Measurements from ENCODE around the gene PIK3R4.
A peak's percentile ranks its signal among the peaks of the same experiment; 100 is the strongest.

Gene PIK3R4

DNA sequence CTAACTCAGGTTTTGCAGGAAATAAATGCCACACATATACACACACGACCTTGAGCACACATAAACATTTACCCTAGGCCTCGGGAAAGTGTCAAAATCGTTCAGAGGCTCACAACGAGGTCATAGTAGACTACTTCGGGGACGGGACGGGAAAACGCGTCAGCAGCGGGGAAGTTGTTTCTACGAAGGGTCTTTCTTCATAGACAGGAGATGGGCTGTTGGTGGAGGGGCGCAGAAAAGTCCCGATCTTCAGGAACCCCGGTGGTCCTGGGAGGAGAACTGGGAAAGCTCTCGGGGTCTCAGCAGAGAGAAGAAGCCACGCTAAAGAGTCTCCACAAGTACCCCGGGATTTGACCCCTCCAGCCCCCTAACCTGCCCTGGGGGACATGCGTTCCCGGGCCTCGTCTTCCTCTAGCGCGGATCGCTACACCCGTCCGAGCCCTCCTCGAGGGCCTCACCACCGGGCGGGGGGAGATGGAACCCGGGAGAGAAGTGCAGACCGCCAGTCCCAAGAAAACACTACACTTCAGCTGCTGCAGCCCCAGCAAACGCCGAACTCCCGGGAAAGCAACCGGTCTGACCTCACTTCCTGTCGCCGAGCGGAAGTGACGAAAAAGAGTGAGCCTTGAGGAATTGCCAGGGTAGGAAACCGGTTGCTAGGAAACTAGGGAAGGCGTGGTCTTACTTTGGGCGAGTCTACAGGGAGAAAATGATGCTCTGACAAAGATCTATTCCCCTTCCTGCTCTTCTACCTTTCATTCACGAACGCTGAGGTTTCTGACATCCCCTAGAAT is at the start of gene PIK3R4:
TSS of gene PIK3R4 (minus strand) at position 584 of the 794 bp plus-strand sequence. CDS start 1,611 bp downstream, outside the sequence.
- peak; percentile 79 to 83 for DNase-seq (ENCODE audit: low read depth in 1 of 2, low spot score in 1 of 2)

- no peak for DNase-seq (ENCODE audit: low read depth in 1 of 2, low spot score in 1 of 2)
These were observed 48.8 kb upstream of the PIK3R4 start for GRCh38 chr3:130795396-130795795.

- no peak for DNase-seq (ENCODE audit: low read depth in 1 of 2, low spot score in 1 of 2)
These were observed 45.6 kb upstream of the PIK3R4 start for GRCh38 chr3:130792246-130792645.

GRCh38 chr3:130789782-130790322 is 43.2 kb upstream of the PIK3R4 start:
- no peak for DNase-seq (ENCODE audit: low read depth in 1 of 2, low spot score in 1 of 2)

GRCh38 chr3:130787422-130788068 is 40.9 kb upstream of the PIK3R4 start:
- no peak for DNase-seq (ENCODE audit: low read depth in 1 of 2, low spot score in 1 of 2)

DNA sequence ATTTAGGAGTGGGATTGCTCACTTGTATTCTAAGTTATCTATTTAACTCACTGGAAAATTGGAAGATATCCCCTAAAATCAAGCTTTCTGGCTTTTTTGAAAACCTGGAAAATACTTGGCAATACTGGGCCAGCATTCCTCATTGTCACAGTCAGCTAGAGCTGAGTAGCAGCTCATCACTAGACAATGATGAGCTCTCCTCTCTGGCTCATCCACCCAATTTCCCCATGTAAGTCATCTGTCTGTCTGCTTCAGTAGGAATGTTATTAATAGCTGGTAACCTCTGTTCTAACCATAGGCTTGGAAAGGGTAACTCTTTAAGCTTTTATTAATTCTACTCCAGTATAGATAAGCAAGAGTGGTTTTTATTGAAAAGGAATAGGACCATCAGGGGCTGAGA is 39.7 kb upstream of the PIK3R4 start:
- DNase-seq (ENCODE audit: low read depth in 1 of 2, low spot score in 1 of 2) = no peak

GRCh38 chr3:130783629-130784028 is 37.0 kb upstream of the PIK3R4 start:
- DNase-seq (ENCODE audit: low read depth in 1 of 2, low spot score in 1 of 2) = no peak

- no peak for DNase-seq (ENCODE audit: low read depth in 1 of 2, low spot score in 1 of 2)
These were observed 32.9 kb upstream of the PIK3R4 start for GRCh38 chr3:130779486-130779885.

- no peak for DNase-seq (ENCODE audit: low read depth in 1 of 2, low spot score in 1 of 2)
These were observed 32.4 kb upstream of the PIK3R4 start for GRCh38 chr3:130779031-130779430.

DNA sequence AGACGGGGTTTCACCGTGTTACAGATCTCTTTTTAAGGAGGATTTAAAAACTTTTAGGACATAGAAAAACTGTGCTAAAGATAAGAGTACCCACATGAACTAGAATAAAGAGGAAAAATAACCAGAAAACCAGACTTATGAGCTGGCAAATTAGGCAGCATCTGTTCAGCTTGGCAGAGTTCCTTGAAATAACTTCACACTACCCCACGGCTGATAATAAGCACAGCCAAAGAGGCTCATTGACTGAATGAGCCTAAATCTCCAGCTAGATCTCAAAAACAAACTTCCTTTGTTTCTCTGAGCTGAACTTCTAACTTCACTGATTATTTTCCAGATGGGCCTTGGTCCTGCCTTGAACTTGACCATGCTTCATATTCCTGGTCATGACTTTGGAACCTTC is 26.7 kb upstream of the PIK3R4 start:
- DNase-seq (ENCODE audit: low read depth in 1 of 2, low spot score in 1 of 2) = no peak

GRCh38 chr3:130772129-130772528 is 25.5 kb upstream of the PIK3R4 start:
- no peak for DNase-seq (ENCODE audit: low read depth in 1 of 2, low spot score in 1 of 2)

GRCh38 chr3:130770644-130771043 is 24.0 kb upstream of the PIK3R4 start:
- no peak for DNase-seq (ENCODE audit: low read depth in 1 of 2, low spot score in 1 of 2)

DNA sequence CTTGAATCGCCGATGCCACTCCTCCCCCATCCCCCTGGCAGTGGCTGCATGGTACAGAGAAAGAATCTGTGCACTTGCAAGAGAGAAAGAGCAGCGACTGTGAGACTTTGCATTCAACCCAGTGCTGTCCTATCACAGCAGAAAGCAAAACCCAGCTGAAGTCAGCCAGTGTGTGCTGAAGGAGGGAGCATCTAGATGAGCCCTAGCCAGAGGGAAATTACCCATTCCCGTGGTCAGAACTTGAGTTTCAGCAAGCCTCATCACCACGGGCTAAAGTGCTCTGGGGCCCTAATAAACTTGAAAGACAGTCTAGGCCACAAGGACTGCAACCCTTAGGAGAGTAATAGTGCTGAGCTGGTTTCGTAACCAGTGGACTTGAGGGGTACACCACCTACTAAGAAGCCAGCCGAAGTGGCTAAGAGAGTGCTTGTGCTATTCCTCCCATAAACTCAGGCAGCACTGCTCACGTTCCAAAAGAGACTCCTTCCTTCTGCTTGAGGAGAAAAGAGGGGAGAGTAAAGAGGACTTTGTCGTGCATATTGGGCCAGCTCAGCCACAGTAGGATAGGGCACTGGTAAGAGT is 15.2 kb upstream of the PIK3R4 start:
- DNase-seq (ENCODE audit: low read depth in 1 of 2, low spot score in 1 of 2) = no peak

DNA sequence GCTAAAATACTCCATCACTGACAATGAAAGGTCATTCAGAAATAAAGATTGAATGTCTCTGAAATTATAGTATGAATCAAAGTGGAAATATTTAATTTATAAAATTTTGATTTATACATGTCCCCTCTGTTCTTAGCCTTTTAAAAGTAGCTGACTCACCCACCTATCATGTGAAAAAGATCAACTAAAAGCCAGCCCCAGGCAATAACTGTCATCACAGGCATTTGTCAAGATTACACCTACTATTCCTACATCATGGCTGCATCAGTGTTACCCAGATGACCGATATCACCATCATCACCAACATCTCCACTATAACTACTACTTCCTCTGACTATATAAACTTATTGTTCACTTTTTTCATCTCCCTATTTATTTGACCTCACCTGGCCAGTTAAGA is 14.3 kb upstream of the PIK3R4 start:
- DNase-seq (ENCODE audit: low read depth in 1 of 2, low spot score in 1 of 2) = no peak

- no peak for DNase-seq (ENCODE audit: low read depth in 1 of 2, low spot score in 1 of 2)
These were observed 13.2 kb upstream of the PIK3R4 start for GRCh38 chr3:130759692-130760338.

DNA sequence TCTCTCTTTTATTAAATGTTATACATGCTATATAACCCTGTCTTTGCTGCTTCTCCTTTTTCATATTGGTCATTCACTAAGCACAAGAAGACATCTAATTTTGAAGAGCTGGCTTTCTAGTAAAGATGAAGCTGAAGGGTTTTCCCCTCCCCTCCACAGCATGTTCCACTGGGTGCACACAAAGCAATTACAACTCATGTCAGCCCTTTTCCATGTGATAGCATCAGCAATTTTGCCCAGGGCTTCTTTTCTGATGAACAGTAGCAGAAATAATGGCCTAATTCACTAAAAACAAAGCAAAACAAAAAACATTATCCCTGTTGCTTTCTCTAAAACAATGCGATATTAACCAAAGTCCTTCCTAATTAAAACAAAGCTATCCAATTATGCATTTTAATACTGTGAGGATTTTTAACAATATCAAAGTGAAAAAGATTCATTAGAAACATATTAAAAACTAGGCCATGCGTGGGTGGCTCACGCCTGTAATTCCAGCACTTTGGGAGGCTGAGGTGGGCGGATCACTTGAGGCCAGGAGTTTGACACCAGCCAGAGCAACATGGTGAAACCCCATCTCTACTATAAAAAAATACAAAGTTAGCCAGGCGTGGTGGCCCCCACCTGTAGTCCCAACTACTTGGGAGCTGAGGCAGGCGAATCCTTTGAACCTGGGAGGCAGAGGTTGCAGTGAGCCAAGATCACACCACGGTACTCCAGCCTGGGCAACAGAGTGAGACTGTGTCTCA is 12.2 kb upstream of the PIK3R4 start:
- DNase-seq (ENCODE audit: low read depth in 1 of 2, low spot score in 1 of 2) = no peak

- DNase-seq (ENCODE audit: low read depth in 1 of 2, low spot score in 1 of 2) = no peak
These were observed 11.1 kb upstream of the PIK3R4 start for GRCh38 chr3:130757611-130758150.

DNA sequence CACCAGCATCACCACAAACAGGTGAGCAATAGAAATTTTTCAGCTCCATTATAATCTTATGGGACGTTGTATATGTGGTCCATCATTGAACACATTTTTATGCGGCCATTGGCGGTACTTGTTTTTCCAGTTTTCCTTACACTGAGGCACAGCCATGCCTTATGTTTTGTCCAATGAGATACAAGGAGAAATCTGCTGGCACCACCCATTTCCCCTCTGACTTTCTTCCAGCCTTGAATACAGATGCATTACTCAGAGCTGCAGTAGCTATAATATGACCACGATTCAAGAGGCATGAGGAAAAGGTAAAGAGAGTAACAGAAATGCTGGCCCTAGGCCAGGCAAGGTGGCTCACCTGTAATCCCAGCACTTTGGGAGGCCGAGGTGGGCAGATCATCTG is 9.0 kb upstream of the PIK3R4 start:
- no peak for DNase-seq (ENCODE audit: low read depth in 1 of 2, low spot score in 1 of 2)

- no peak for DNase-seq (ENCODE audit: low read depth in 1 of 2, low spot score in 1 of 2)
These were observed 2.4 kb upstream of the PIK3R4 start for GRCh38 chr3:130748981-130749380.

GRCh38 chr3:130748467-130748861 is 1.8 kb upstream of the PIK3R4 start:
- DNase-seq (ENCODE audit: low read depth in 1 of 2, low spot score in 1 of 2) = no peak

- DNase-seq (ENCODE audit: low read depth in 1 of 2, low spot score in 1 of 2) = no peak
These were observed 3.3 kb downstream of the PIK3R4 start for GRCh38 chr3:130743354-130743753.
